ENCODE data around the gene APBA2. TPM values are rescaled to one million over a fixed set of nuclear protein-coding genes. Genes with fewer than 3 reads are reported as not detected.

The APBA2 gene
- total and polyA plus RNA-seq, 2 of the 13 experiments (the other 11 are each of a cell fraction or from before 2014, with no cell fraction given): 0.62 to 2.3 TPM

DNA sequence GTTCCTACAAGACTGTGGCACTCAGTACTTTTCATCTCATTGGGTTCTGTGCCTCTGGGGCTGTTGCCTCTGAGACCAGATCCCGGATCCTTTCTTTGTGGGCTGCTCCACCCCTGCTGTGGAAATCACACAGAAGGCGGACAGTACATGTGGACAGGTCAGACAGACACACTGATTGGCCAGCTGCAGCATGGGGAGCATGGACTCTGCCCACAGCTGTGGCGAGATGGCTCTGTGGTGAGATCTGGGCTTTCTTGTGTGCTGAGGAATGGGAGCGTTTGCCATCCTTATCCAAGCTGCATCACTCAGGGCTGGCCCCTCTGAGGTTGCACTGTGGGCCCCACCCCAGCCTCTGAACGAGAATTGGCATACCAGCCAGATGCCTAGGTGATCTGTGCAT is 147.0 kb downstream of the APBA2 start:
- H2AFZ ChIP-seq (ENCODE audit: low read length): no peak overlapping the region
- H3K4me1 ChIP-seq (ENCODE audit: insufficient read depth, low read length): no peaks in the 10 kb centered on the region
- no peaks in the 10 kb centered on the region for H3K36me3 ChIP-seq (replicated peaks in 1 of 2; ENCODE audit: control insufficient read depth in 1 of 2, insufficient read depth in 2 of 2, low read length in 2 of 2)
- no peaks in the 10 kb centered on the region for H3K27me3 ChIP-seq (ENCODE audit: control insufficient read depth in 1 of 2, insufficient read depth in 2 of 2, low read length in 2 of 2)
- no peaks in the 10 kb centered on the region for H3K9me3 ChIP-seq (ENCODE audit: low read length)
- in situ Hi-C loops (cut with HindIII; ENCODE audit: extremely low pct_ligation_motif_present, low pct_unique_long_range_greater_than_20kb) (no loop called here), intact Hi-C loops (cut with micrococcal nuclease; ENCODE audit: unreplicated experiment) (no loop called here)
- ATAC-seq (no peak), FAIRE-seq (no peak), DNase-seq (ENCODE audit: low spot score) (no peak)
- H3K4me3 ChIP-seq (replicated peaks in 1 of 3; ENCODE audit: insufficient read depth in 1 of 3, low read depth in 2 of 3, low read length in 3 of 3): no peak overlapping the region
- no TSS peak for BruUV-seq (replicated peaks)
- ChIA-PET CTCF (ENCODE audit: low intra/inter-chr PET ratio, low total read pairs) (no interaction called here), POLR2A (no interaction called here)
- H3K9ac ChIP-seq (ENCODE audit: insufficient read depth, low read depth, low read length): no peak overlapping the region
- WGBS (ENCODE audit: low lambda C conversion rate): 39% methylated on average over 2 of the region's 5 CpGs
- no peak overlapping the region for H3K4me2 ChIP-seq (ENCODE audit: low read depth, low read length)
- TF ChIP-seq ZNF75D (CRISPR knock-in tag; IDR thresholded peaks at IDR 0.05; ENCODE audit: borderline replicate concordance) (no peak), ATF7 (IDR thresholded peaks at IDR 0.05) (no peak), ATF7 (CRISPR knock-in tag; IDR thresholded peaks at IDR 0.05) (no peak), HNRNPUL1 (IDR thresholded peaks at IDR 0.05; ENCODE audit: low read depth, low read length) (no peak), ZNF460 (CRISPR knock-in tag; IDR thresholded peaks at IDR 0.05; ENCODE audit: borderline replicate concordance) (no peak), ZNF468 (CRISPR knock-in tag; IDR thresholded peaks at IDR 0.05) (no peak), ZNF431 (CRISPR knock-in tag; IDR thresholded peaks at IDR 0.05; ENCODE audit: borderline replicate concordance, low read depth) (no peak), DDIT3 (CRISPR knock-in tag; IDR thresholded peaks at IDR 0.05) (no peak), PRMT3 (CRISPR knock-in tag; IDR thresholded peaks at IDR 0.05; ENCODE audit: borderline replicate concordance, low read depth) (no peak), SNRNP70 (IDR thresholded peaks at IDR 0.05; ENCODE audit: low read depth, low read length) (no peak), MAFG (CRISPR knock-in tag; IDR thresholded peaks at IDR 0.05) (no peak), ARNT (IDR thresholded peaks at IDR 0.05) (no peak), TFAP4 (IDR thresholded peaks at IDR 0.05; ENCODE audit: borderline replicate concordance, low read depth) (no peak), POLR2AphosphoS2 (IDR thresholded peaks at IDR 0.05; ENCODE audit: low read depth, low read length) (no peak)
- TF ChIP-seq, protein P1, sequence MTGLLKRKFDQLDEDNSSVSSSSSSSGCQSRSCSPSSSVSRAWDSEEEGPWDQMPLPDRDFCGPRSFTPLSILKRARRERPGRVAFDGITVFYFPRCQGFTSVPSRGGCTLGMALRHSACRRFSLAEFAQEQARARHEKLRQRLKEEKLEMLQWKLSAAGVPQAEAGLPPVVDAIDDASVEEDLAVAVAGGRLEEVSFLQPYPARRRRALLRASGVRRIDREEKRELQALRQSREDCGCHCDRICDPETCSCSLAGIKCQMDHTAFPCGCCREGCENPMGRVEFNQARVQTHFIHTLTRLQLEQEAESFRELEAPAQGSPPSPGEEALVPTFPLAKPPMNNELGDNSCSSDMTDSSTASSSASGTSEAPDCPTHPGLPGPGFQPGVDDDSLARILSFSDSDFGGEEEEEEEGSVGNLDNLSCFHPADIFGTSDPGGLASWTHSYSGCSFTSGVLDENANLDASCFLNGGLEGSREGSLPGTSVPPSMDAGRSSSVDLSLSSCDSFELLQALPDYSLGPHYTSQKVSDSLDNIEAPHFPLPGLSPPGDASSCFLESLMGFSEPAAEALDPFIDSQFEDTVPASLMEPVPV (CRISPR knock-in tag; IDR thresholded peaks at IDR 0.05): no peak
- TF ChIP-seq, protein P2, sequence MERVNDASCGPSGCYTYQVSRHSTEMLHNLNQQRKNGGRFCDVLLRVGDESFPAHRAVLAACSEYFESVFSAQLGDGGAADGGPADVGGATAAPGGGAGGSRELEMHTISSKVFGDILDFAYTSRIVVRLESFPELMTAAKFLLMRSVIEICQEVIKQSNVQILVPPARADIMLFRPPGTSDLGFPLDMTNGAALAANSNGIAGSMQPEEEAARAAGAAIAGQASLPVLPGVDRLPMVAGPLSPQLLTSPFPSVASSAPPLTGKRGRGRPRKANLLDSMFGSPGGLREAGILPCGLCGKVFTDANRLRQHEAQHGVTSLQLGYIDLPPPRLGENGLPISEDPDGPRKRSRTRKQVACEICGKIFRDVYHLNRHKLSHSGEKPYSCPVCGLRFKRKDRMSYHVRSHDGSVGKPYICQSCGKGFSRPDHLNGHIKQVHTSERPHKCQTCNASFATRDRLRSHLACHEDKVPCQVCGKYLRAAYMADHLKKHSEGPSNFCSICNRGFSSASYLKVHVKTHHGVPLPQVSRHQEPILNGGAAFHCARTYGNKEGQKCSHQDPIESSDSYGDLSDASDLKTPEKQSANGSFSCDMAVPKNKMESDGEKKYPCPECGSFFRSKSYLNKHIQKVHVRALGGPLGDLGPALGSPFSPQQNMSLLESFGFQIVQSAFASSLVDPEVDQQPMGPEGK (CRISPR knock-in tag; IDR thresholded peaks at IDR 0.05): no peak
- no peak overlapping the region for H3K27ac ChIP-seq (ENCODE audit: extremely low read length, insufficient read depth, low read length)
- no peaks in the 10 kb centered on the region for H3K79me2 ChIP-seq (ENCODE audit: insufficient read depth, low read length)
- no peaks in the 10 kb centered on the region for H4K20me1 ChIP-seq (ENCODE audit: insufficient read depth, low read length)

Measured in HepG2 (cell line).